HT1080 (cell line): Measurements from ENCODE around the gene CRAMP1. TPM values are rescaled to one million over a fixed set of nuclear protein-coding genes. Genes with fewer than 3 reads are reported as not detected.

Experiments used
- DNase-seq: peaks from one replicate; pipeline ENCODE4 v3.0.0-alpha.2; 2015; ENCODE audit warnings: low read depth
- total RNA-seq: library from RNA; depleted of rRNA; stranded (reverse); fragments of >200 nt; shearing (Covaris generic); gene quantifications from 2 replicates; pipeline ENCODE4 v1.2.3, GENCODE V29; 2014

Gene CRAMP1
- total RNA-seq, 1 experiment from 2014 or later = 5.7 TPM

GRCh38 chr16:1601031-1601430 lies 11.1 kb upstream of the CRAMP1 start:
- no peak for DNase-seq

GRCh38 chr16:1601489-1601888 lies 10.7 kb upstream of the CRAMP1 start:
- DNase-seq = no peak

GRCh38 chr16:1602285-1602684 lies 9.9 kb upstream of the CRAMP1 start:
- DNase-seq = no peak

GRCh38 chr16:1606774-1607173 lies 5.4 kb upstream of the CRAMP1 start:
- DNase-seq = no peak

- no peak for DNase-seq
These were observed 4.2 kb upstream of the CRAMP1 start for GRCh38 chr16:1607971-1608370.

- peak; percentile 86 for DNase-seq
These were observed 1.9 kb upstream of the CRAMP1 start for GRCh38 chr16:1610071-1610898.

GRCh38 chr16:1610899-1611632 lies 1.1 kb upstream of the CRAMP1 start:
- no peak for DNase-seq

- DNase-seq = no peak
These were observed 1.1 kb downstream of the CRAMP1 start for GRCh38 chr16:1613211-1613622.

GRCh38 chr16:1613728-1614455 lies 1.7 kb downstream of the CRAMP1 start:
- no peak for DNase-seq

- DNase-seq = no peak
These were observed 2.4 kb downstream of the CRAMP1 start for GRCh38 chr16:1614456-1615102.

GRCh38 chr16:1615761-1616160 lies 3.6 kb downstream of the CRAMP1 start:
- no peak for DNase-seq

- DNase-seq = no peak
These were observed 7.8 kb downstream of the CRAMP1 start for GRCh38 chr16:1619976-1620375.

GRCh38 chr16:1620391-1620790 lies 8.2 kb downstream of the CRAMP1 start:
- DNase-seq = no peak

- DNase-seq = no peak
These were observed 9.7 kb downstream of the CRAMP1 start for GRCh38 chr16:1621851-1622250.

- DNase-seq = no peak
These were observed 14.2 kb downstream of the CRAMP1 start for GRCh38 chr16:1626327-1626726.

GRCh38 chr16:1626776-1627175 lies 14.6 kb downstream of the CRAMP1 start:
- DNase-seq = no peak

GRCh38 chr16:1630450-1631213 lies 18.5 kb downstream of the CRAMP1 start:
- DNase-seq = no peak

GRCh38 chr16:1631230-1631629 lies 19.1 kb downstream of the CRAMP1 start:
- no peak for DNase-seq

GRCh38 chr16:1631931-1632637 lies 19.9 kb downstream of the CRAMP1 start:
- no peak for DNase-seq

- no peak for DNase-seq
These were observed 20.4 kb downstream of the CRAMP1 start for GRCh38 chr16:1632638-1632970.
